ENCODE results near the gene CRISPLD2.

GRCh38 chr16:84845496-84846002 lies 25.8 kb downstream of the CRISPLD2 start:
- TF ChIP-seq CTCF (conservative IDR thresholded peaks at IDR 0.05; ENCODE audit: low read length), result no peak
- no peak for TF ChIP-seq EZH2phosphoT487 (IDR thresholded peaks at IDR 0.05; ENCODE audit: borderline replicate concordance)

Data from Loucy (cell line).